GM12892 (cell line): ENCODE data around the gene YWHAE.

ENCODE experiments used
- POLR2A ChIP-seq: IDR thresholded peaks from 2 replicates; pipeline ENCODE4 v1.6.1; 2011; ENCODE audit warnings: low read depth, low read length, control low read depth
- POLR2AphosphoS5 ChIP-seq: IDR thresholded peaks from 2 replicates; pipeline ENCODE4 v1.6.1; 2011; ENCODE audit warnings: low read depth, low read length, control low read depth
- TAF1 ChIP-seq: IDR thresholded peaks from 2 replicates; pipeline ENCODE4 v1.6.1; 2011; ENCODE audit warnings: low read depth, mild to moderate bottlenecking, control low read depth, low read length, borderline replicate concordance

DNA sequence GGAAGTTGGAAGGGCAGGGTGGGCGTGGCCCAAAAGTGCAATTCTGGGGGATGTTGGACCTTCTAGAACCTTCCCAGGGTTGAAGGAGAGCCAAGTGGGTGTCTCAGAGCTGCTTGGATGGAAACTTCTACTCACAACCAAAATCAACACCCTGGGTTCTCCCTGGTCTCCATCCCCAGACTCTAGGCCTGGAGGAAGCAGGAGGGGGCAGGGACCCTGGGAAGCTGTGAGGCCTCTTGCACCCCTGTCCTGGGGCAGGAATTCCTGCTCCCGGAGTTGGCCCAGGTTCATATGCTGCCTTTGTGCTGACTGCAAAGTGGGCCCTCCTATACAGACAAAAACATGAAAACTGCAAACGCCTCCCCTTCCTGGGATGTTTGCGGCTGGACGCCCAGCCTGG is 95.5 kb downstream of the YWHAE start:
- TF ChIP-seq POLR2A (no peak), POLR2AphosphoS5 (no peak), TAF1 (no peak)
